Gastrocnemius medialis (tissue), 4 donors: ENCODE data around the gene CPVL.

Source experiments
- CTCF ChIP-seq, 5 experiments: fragments of 450-650 bp in 3 of 5; fragments of 200-600 bp in 2 of 5; sonication (generic) in 2 of 5; IDR thresholded peaks in 4 of 5; conservative IDR thresholded peaks in 1 of 5; 1 replicate in 4 of 5; 2 replicates in 1 of 5; pipeline ENCODE4 v1.5.1; 2016 to 2019; ENCODE audit warnings: antibody characterized with exemption in 5 of 5, mild to moderate bottlenecking in 3 of 5, moderate library complexity in 3 of 5
- POLR2A ChIP-seq, 2 donors: fragments of 450-650 bp; IDR thresholded peaks; one replicate each; pipeline ENCODE4 v1.6.1; 2017; ENCODE audit warnings: antibody characterized with exemption in 2 of 2, mild to moderate bottlenecking in 2 of 2, moderate library complexity in 2 of 2

GRCh38 chr7:29071203-29071874 lies 75.0 kb downstream of the CPVL start:
- TF ChIP-seq CTCF (IDR thresholded peaks at IDR 0.05 in 4 of 5, conservative IDR thresholded peaks at IDR 0.05 in 1 of 5) (no peak), POLR2A (IDR thresholded peaks at IDR 0.05) (no peak)
